HepG2 (cell line): ENCODE data around the gene PSMC3IP. TPM values are rescaled to one million over a fixed set of nuclear protein-coding genes. Genes with fewer than 3 reads are reported as not detected.

Experiments used
- CBX2 ChIP-seq, 2 experiments: fragments of 200-600 bp in 1 of 2; sonication (generic); formaldehyde crosslinking in 1 of 2; IDR thresholded peaks; 2 replicates each; pipeline versions ENCODE4 v1.7.0 to v1.8.1; 2018 to 2022; ENCODE audit warnings: low read depth in 2 of 2, low read length in 1 of 2, mild to moderate bottlenecking in 1 of 2, missing genetic modification reagents in 1 of 2
- ETV6 ChIP-seq: sonication (generic); formaldehyde crosslinking; conservative IDR thresholded peaks from 2 replicates; pipeline ENCODE4 v1.4.0; 2020; ENCODE audit warnings: missing genetic modification reagents
- HIC2 ChIP-seq: sonication (generic); formaldehyde crosslinking; IDR thresholded peaks from 2 replicates; pipeline ENCODE4 v1.9.0; 2022; ENCODE audit warnings: low read depth, missing genetic modification reagents
- IRX3 ChIP-seq: sonication (generic); formaldehyde crosslinking; IDR thresholded peaks from 2 replicates; pipeline ENCODE4 v1.8.1; 2023; ENCODE audit warnings: mild to moderate bottlenecking, low read depth, missing genetic modification reagents, borderline replicate concordance
- KLF13 ChIP-seq: sonication (generic); formaldehyde crosslinking; IDR thresholded peaks from 2 replicates; pipeline ENCODE4 v1.4.0; 2020; ENCODE audit warnings: mild to moderate bottlenecking, missing genetic modification reagents
- MAF1 ChIP-seq: sonication (generic); formaldehyde crosslinking; IDR thresholded peaks from 2 replicates; pipeline ENCODE4 v1.5.0; 2020; ENCODE audit warnings: missing genetic modification reagents, borderline replicate concordance
- MEF2D ChIP-seq: sonication (generic); formaldehyde crosslinking; IDR thresholded peaks from 2 replicates; pipeline ENCODE4 v1.5.1; 2020; ENCODE audit warnings: mild to moderate bottlenecking, missing genetic modification reagents
- NFIB ChIP-seq: sonication (generic); formaldehyde crosslinking; IDR thresholded peaks from 2 replicates; pipeline ENCODE4 v1.9.0; 2021; ENCODE audit warnings: missing genetic modification reagents, mild to moderate bottlenecking, borderline replicate concordance
- RARG ChIP-seq: sonication (generic); formaldehyde crosslinking; IDR thresholded peaks from 2 replicates; pipeline ENCODE4 v1.4.0; 2020; ENCODE audit warnings: low read depth, mild to moderate bottlenecking, missing genetic modification reagents
- RCOR2 ChIP-seq: IDR thresholded peaks from 2 replicates; pipeline ENCODE4 v1.6.1; 2016; ENCODE audit warnings: missing biosample characterization, missing genetic modification reagents
- TCF12 ChIP-seq, 2 experiments: fragments of 450-650 bp in 1 of 2; sonication (generic) in 1 of 2; formaldehyde crosslinking in 1 of 2; IDR thresholded peaks; 2 replicates each; pipeline versions ENCODE4 v1.6.1 to v1.8.0; 2017 to 2022; ENCODE audit warnings: antibody characterized with exemption in 1 of 2, mild to moderate bottlenecking in 1 of 2, missing genetic modification reagents in 1 of 2, moderate library complexity in 1 of 2
- ZBTB21 ChIP-seq: sonication (generic); formaldehyde crosslinking; IDR thresholded peaks from 2 replicates; pipeline ENCODE4 v1.4.0; 2020; ENCODE audit warnings: missing genetic modification reagents
- ZC3H4 ChIP-seq: sonication (generic); formaldehyde crosslinking; IDR thresholded peaks from 2 replicates; pipeline ENCODE4 v1.4.0; 2020; ENCODE audit warnings: missing genetic modification reagents, borderline replicate concordance
- ZNF138 ChIP-seq: sonication (generic); formaldehyde crosslinking; IDR thresholded peaks from 2 replicates; pipeline ENCODE4 v1.5.0; 2020; ENCODE audit warnings: mild to moderate bottlenecking, low read depth, missing genetic modification reagents
- ZNF451 ChIP-seq: sonication (generic); formaldehyde crosslinking; IDR thresholded peaks from 2 replicates; pipeline ENCODE4 v1.5.0; 2020; ENCODE audit warnings: mild to moderate bottlenecking, missing genetic modification reagents
- ZNF619 ChIP-seq: sonication (generic); formaldehyde crosslinking; IDR thresholded peaks from 2 replicates; pipeline ENCODE4 v1.4.0; 2020; ENCODE audit warnings: mild to moderate bottlenecking, missing genetic modification reagents
- ZZZ3 ChIP-seq: sonication (generic); formaldehyde crosslinking; IDR thresholded peaks from 2 replicates; pipeline ENCODE4 v1.4.0; 2020; ENCODE audit warnings: missing genetic modification reagents, mild to moderate bottlenecking, borderline replicate concordance
- polyA plus RNA-seq, 8 experiments: library from polyadenylated mRNA; depleted of rRNA in 3 of 8; stranded (reverse) in 7 of 8; unstranded in 1 of 8; fragments of >200 nt; fragmentation: Illumina TruSeq in 4 of 8; extraction: Trizol in 4 of 8; gene quantifications; 2 replicates each; pipeline versions ENCODE4 v1.2.1 to v1.2.3, GENCODE V29; 2011 to 2016; ENCODE audit warnings: low read depth in 4 of 8, missing spikeins in 1 of 8, mixed read lengths in 1 of 8; ENCODE audit not compliant: insufficient read depth in 1 of 8
- total RNA-seq, 5 experiments: library from RNA; depleted of rRNA; stranded (reverse); fragments of >200 nt; fragmentation: Illumina TruSeq; extraction: Trizol; gene quantifications; 2 replicates each; pipeline ENCODE4 v1.2.3, GENCODE V29; 2016; ENCODE audit warnings: low read depth in 1 of 5
- TF ChIP-seq, protein P1 (sequence below): sonication (generic); formaldehyde crosslinking; IDR thresholded peaks from 2 replicates; pipeline ENCODE4 v1.4.0; 2020; ENCODE audit warnings: missing genetic modification reagents; ENCODE audit errors: not compliant biosample characterization
- TF ChIP-seq, protein P2 (sequence below): sonication (generic); formaldehyde crosslinking; IDR thresholded peaks from 2 replicates; pipeline ENCODE4 v1.4.0; 2020; ENCODE audit warnings: missing genetic modification reagents, borderline replicate concordance

PSMC3IP gene
- total and polyA plus RNA-seq, 2 of the 13 experiments (the other 11 are each of a cell fraction or from before 2014, with no cell fraction given): 6.5 to 22.4 TPM

DNA sequence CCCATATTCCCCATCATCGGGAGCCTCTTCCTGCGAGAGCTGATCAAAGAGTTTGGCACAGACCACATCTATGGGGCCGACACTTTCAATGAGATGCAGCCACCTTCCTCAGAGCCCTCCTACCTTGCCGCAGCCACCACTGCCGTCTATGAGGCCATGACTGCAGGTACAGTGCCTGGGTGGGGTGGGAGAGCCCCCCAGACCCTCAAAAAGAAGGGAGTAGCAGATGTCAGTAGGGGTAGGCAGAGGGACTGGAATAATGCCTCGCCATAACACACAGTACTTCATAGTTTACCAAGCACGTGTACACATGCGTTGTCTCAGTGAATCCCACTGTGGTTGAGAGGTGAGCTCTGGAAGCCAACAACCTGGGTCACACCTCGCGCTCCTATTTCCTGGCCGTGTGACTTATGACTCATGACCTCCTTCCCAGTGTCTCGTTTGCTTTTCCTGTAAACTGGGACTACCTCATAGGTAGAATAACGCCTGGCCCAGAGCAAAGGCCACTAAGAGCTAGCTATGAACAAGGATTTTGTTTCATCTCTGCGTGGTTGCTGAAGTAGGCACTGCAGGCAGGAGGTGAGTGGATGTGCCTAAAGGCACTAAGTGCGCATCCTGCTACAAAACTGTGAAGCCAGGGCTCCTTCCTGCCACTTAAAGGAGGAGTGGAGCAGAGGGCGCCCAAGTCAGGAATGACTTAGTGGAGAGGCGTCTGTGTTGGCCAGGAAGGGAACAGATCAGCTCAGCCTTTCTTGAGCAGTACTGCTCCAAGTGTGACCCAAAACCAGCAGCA, 36.3 kb downstream of the PSMC3IP start (continued):
- TF ChIP-seq, protein P1, sequence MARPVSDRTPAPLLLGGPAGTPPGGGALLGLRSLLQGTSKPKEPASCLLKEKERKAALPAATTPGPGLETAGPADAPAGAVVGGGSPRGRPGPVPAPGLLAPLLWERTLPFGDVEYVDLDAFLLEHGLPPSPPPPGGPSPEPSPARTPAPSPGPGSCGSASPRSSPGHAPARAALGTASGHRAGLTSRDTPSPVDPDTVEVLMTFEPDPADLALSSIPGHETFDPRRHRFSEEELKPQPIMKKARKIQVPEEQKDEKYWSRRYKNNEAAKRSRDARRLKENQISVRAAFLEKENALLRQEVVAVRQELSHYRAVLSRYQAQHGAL (CRISPR knock-in tag): no peak
- no peak for TF ChIP-seq IRX3
- TF ChIP-seq MAF1: no peak
- no peak for TF ChIP-seq KLF13
- TF ChIP-seq NFIB (CRISPR knock-in tag): no peak
- TF ChIP-seq TCF12 (IDR thresholded peaks at IDR 0.05): no peak
- TF ChIP-seq TCF12 (CRISPR knock-in tag; IDR thresholded peaks at IDR 0.05): no peak; the same call in 1 of the 2 replicates
- peak; percentile 86 for TF ChIP-seq ZBTB21
- no peak for TF ChIP-seq CBX2 (IDR thresholded peaks at IDR 0.05; ENCODE audit: low read depth, low read length)
- no peak for TF ChIP-seq CBX2 (CRISPR knock-in tag; IDR thresholded peaks at IDR 0.05; ENCODE audit: low read depth)
- TF ChIP-seq RARG: no peak
- TF ChIP-seq ETV6: peak; percentile 58; the same call in 1 of the 2 replicates
- TF ChIP-seq ZNF138 (CRISPR knock-in tag): no peak
- TF ChIP-seq, protein P2, sequence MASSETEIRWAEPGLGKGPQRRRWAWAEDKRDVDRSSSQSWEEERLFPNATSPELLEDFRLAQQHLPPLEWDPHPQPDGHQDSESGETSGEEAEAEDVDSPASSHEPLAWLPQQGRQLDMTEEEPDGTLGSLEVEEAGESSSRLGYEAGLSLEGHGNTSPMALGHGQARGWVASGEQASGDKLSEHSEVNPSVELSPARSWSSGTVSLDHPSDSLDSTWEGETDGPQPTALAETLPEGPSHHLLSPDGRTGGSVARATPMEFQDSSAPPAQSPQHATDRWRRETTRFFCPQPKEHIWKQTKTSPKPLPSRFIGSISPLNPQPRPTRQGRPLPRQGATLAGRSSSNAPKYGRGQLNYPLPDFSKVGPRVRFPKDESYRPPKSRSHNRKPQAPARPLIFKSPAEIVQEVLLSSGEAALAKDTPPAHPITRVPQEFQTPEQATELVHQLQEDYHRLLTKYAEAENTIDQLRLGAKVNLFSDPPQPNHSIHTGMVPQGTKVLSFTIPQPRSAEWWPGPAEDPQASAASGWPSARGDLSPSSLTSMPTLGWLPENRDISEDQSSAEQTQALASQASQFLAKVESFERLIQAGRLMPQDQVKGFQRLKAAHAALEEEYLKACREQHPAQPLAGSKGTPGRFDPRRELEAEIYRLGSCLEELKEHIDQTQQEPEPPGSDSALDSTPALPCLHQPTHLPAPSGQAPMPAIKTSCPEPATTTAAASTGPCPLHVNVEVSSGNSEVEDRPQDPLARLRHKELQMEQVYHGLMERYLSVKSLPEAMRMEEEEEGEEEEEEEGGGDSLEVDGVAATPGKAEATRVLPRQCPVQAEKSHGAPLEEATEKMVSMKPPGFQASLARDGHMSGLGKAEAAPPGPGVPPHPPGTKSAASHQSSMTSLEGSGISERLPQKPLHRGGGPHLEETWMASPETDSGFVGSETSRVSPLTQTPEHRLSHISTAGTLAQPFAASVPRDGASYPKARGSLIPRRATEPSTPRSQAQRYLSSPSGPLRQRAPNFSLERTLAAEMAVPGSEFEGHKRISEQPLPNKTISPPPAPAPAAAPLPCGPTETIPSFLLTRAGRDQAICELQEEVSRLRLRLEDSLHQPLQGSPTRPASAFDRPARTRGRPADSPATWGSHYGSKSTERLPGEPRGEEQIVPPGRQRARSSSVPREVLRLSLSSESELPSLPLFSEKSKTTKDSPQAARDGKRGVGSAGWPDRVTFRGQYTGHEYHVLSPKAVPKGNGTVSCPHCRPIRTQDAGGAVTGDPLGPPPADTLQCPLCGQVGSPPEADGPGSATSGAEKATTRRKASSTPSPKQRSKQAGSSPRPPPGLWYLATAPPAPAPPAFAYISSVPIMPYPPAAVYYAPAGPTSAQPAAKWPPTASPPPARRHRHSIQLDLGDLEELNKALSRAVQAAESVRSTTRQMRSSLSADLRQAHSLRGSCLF (CRISPR knock-in tag): 0 out of 2 replicates have a peak, but pooled peaks have one; percentile 44
- TF ChIP-seq ZC3H4 (CRISPR knock-in tag): no peak
- TF ChIP-seq MEF2D: peak; percentile 82
- TF ChIP-seq RCOR2: peak; percentile 81
- TF ChIP-seq ZNF619 (CRISPR knock-in tag): no peak; the same call in 1 of the 2 replicates
- TF ChIP-seq HIC2: peak; percentile 69; the same call in 1 of the 2 replicates
- TF ChIP-seq ZZZ3 (CRISPR knock-in tag): 0 out of 2 replicates have a peak, but pooled peaks have one; percentile 63
- peak; percentile 62; the same call in 1 of the 2 replicates for TF ChIP-seq ZNF451 (CRISPR knock-in tag)
